DMS 273 (cell line): ENCODE results near the gene FUZ.

Experiments used
- DNase-seq: peaks from one replicate; lab custom pipeline; 2025; ENCODE audit not compliant: unreplicated experiment; lab: John Stamatoyannopoulos, UW

The FUZ gene

DNA sequence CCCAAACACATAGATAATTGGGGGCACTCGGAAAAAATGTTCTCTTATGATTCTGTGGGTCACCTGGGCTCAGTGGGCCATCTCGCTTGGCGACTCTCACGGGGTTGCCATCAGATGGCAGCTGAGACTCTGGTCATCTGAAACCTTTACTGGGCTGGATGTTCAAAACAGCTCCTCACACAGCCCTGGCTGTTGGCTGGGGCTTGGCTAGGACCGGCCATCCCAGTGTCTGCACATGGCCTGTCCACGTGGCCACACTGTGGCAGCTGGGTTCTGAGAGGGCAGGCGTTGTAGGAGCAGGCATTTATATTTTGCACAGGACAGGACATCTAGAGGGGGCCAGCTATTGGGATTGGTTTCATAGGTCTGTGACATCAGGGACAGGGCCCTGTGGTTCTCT lies 20.5 kb upstream of the FUZ start:
- no peak for DNase-seq

DNA sequence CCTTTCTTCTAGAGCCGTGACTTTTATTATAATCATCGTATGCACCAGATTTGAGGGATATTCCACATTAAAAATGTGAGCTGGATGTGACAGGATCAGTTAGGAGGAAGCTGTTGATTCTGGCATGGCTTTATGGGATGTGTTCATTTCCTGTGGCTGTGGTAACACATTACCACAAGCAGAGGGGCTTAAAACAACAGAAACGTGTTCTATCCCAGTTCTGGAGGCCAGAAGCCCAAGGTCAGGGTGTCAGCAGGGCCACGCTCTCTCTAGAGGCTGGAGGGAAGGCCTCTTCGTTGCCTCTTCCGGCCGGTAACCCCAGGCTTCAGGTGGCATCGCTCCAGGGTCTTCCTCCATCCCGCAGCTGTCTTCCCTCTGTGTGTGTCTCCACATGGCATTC lies 19.5 kb upstream of the FUZ start:
- no peak for DNase-seq

DNA sequence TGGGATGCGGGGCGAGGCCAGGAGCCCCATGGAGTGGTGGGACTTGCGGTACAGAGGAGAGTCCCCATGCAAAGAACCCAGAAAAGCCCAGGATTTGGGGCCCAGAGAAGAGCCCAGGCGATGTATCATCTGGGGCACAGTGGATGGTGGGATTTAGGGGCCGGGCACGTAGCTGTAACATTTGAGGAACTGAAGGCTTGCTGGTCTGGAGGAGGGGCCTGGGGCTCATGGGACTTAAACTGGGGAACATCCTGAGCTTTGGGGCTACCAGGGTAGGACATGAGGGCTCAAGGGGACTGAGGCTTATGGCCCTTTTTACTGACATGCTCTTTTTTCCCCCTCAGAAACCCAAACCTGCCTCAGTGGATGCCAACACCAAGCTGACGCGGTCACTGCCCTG lies 18.5 kb upstream of the FUZ start:
- no peak for DNase-seq

DNA sequence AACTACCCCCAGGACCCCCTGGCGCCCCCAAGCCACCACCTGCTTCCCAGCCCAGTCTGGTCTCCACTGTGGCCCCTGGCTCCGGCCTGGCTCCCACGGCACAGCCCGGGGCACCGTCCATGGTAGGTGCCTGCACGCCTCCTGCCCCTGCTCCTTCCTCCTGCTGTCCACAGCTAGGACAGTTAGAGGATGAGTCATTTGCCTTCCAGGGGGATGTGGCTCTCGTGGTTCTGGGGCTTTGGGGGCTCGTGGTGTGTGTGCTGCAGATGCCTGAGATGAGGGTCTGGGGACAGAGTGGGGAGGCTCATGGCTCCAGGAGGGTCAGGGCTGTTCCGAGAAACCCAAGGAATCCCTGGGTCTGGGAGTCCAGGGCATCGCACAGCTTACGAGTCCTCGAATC lies 17.7 kb upstream of the FUZ start:
- DNase-seq = no peak

DNA sequence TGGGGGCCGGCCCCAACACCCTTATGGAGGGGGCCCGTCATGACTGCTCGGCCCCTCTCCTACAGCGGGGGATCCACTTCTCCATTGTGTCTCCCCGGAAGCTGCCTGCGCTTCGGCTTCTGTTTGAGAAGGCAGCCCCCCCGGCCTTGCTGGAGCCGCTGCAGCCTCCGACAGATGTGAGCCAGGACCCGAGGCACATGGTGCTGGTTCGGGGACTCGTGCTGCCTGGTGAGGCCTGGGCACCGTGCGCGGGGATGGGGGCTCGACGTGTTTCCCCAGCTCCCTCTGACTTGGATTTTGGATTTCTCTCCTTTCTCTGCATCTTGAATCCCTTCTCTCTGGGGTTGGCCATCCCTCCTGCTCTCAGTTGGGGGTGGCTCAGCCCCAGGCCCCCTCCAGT lies 16.6 kb upstream of the FUZ start:
- DNase-seq = no peak

DNA sequence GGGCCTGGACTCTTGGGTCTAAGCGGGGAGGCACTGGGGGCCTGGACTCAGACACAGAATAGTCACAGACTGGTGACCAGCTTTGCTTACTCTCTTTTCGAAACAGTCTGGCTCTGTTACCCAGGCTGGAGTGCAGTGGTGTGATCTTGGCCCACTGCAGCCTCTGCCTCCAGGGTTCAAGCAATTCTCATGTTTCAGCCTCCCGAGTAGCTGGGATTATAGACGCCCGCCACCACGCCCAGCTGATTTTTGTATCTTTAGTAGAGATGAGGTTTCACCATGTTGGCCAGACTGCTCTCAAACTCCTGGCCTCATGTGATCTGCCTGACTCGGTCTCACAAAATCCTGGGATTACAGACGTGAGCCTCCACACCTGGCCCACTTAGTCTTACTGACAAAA lies 16.1 kb upstream of the FUZ start:
- DNase-seq = no peak

DNA sequence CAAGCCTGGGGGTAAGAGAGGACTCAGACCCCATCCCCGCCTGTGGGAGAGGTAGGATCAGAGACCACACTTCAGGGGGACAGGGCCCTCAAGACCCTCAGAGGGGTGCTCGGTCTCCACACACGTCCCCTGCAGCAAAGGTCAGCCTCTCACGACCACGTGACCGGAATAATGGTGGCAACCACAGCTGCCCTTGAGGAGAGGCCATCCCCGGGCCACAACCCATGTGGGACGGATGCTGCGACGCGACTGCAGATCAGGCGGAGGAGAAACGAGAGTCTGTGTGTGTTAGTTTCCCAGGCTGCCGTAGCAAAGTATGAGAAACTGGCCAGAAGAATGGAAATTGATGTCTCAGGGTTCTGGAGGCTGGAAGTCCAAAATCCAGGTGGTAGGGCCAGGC lies 13.9 kb upstream of the FUZ start:
- no peak for DNase-seq

DNA sequence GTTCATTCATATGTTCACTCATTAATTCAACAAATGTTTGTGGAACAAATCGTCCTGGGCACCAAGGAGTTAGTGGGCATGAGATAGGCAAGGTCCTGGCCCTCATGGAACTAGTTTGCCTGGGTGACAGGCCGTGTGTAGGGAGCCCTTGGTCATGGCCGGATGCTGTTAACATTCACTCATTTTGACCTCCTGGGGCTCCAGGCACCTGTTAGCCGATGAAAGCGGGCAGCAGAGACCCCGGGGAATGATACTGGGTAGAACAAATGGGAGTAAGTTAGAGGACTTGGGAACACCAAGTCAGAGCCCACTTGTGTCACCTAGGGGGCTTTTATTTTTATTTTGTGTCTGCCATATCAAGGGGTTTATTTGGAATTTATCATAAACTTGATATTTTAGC lies 11.6 kb upstream of the FUZ start:
- DNase-seq = no peak

DNA sequence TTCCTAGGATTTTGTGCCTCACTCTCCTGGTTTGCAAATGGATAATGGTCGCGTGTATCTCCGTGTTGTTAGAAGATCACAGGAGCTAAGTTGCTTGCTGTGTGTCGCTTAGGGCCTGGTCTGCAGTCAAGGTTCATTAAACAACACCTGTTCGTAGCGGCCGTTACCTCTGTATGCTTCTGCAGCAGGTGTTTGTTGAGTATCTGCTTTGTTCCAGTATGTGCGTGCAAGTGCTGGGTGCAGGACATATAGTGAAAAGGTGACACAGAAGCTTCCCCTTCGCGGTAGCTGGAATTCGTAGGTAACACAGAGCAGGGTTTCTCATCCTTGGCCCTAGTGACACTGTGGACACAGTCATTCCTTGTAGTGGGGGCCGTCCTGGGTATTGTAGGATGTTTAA lies 10.4 kb upstream of the FUZ start:
- DNase-seq = no peak

DNA sequence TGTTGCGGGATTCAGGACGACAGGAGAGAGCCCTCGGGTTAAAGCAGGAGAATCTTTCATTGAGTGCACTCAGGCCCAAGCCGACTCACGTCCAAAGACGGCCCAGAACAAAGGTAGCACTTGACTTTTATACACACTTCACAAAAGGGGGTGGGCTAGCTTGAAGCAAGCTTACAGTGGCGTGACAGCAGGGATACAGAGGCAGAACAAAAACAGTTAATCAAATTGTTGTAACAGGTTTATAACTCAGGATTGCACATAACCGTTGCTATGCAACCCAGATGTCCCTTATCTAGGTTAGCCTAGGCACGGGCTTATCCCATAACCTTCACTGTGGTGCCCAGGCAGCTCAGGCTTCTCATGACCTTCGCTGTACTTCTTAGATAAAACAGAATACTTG lies 7.0 kb upstream of the FUZ start:
- peak; percentile 66 for DNase-seq

DNA sequence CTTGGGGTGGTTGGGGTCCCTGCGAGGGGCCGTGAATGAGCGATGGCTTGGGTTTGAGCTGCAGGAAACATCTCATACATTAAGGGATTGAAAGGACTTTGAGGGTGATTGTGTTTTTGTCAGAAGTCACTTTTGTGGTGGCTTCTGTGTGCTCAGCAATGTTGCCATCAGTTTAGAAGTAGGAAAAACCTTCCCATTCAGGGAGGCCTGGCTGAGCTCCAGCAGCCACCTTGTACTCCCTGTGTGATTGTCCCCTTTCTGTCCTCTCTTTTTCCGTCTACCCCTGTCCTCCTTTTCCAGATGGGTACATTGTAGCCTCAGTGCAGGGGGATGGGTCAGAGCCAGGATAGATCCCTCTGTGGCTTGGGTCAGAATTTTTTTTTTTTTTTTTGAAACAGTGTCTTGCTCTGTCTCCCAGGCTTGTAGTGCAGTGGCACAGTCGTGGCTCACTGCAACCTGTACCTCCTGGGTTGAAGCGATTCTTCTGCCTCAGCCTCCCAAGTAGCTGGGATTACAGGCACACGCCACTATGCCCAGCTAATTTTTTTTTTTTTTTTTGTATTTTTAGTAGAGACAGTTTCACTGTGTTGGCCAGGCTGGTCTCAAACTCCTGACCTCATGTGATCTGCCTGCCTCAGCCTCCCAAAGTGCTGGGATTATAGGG lies 6.5 kb upstream of the FUZ start:
- DNase-seq = peak; percentile 38

DNA sequence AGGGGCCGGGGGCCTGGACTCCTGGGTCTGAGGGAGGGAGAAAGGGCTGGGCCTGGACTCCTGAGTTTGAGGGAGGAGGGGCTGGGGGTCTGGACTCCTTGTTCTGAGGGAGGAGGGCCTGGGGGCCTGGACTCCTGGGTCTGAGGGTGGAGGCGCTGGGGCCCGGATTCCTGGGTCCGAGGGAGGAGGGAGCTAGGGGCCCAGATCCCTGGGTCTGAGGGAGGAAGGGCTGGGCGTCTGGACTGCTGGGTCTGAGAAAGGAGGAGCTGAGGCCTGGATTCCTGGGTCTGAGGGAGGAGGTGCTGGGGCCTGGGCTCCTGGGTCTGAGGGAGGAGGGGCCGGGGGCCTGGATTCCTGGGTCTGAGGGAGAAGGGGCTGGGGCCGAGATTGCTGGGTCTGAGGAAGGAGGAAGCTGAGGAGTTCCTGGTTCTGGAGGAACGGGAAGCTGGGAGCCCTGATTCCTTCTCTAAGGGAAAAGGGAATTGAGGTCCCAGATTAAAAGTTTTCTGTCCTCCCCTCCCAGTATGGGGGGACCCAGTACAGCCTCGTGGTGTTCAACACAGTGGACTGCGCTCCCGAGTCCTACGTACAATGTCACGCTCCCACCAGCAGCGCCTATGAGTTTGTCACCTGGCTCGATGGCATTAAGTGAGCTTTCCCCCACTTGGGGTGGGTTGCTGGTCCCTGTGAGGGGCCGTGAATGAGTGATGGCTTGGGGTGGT lies 5.7 kb upstream of the FUZ start:
- peak; percentile 30 for DNase-seq

DNA sequence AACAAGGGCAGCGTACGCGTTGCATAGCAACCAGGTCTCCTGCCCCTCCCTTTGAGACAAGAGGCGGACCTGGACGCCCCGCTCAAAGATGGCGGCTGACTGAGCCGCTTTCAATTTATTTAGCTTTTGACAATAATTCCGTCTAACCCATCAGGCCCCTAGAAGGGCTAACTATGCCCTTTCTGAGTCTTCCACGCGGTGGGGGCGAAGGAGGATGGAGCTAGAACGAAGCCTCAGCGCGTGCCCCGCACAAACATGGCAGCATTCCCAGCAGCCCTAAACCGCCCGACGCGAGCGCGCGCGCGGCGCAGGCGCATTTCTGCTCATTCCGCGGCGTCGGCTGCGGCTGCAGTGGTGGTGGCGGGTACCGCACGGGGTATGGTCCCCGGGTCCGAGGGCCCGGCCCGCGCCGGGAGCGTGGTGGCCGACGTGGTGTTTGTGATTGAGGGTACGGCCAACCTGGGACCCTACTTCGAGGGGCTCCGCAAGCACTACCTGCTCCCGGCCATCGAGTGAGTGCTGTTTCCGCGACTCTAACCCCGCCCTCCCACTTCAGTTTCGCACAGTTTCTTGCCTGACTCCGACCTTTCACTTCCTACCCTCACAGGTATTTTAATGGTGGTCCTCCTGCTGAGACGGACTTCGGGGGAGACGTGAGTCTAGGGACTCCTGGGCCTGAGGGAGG lies 5.0 kb upstream of the FUZ start, which contains the start of gene MED25:
TSS of gene MED25 (plus strand) at position 326 of the 685 bp plus-strand sequence. CDS start at position 379, 53 bp downstream.
- DNase-seq = peak; percentile 95

DNA sequence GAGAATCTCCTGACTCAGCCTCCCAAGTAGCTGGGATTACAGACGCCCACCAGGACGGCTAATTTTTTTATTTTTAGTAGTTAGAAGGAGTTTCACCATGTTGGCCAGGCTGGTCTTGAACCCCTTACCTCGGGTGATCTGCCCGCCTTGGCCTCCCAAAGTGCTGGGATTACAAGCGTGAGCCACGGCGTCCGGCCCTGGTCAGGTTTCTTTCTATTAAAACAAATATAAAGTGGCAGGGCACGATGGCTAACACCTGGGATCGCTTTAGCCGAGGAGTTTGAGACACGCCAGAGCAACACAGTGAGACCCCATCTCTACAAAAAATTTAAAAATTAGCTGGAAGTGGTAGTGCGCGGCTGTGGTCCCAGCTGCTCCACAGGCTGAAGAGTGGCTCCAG lies 3.5 kb upstream of the FUZ start:
- no peak for DNase-seq

DNA sequence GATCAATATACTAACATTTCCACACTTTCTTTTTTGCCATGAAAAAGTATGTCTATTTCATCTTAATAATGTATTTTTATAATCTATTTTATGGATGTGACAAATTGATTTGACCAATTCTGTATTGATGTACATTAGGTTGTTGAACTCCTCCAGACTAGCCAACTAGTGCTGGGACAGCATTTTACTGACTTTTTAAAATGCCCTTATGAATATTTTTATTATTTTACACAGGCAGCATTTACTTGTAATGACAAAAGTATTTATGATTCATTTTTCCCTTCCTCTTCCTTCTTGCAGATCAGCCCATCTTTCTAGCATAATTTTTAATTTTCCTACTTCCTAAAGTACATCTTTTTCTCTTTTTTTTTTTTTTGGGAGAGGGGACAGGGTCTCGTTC lies 918 bp upstream of the FUZ start:
- no peak for DNase-seq

DNA sequence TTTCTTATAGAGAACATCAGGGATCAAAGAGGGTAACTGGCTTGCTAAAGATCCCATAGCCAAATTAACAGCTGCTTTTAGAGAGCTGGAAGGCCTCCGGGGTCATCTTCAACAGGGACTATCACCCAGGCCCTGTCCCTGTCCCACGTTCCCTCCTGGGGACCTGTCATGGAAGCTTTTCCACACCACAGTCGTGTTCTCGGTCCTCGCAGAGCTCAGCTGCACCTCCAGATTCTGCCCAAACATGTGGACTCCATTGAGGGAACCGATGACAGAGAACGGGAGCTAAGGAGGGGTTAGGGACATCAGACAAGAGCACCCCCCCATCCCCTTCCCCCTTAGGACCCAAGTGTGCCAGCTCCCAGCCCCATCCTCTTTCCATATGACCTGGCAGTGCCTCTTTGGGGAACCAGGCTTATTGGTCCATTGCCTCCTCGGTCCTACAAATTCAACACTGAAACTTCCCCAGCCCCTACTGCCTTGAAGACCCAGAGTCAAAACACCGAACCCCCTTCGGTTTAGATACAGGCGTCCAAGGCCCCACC lies 568 bp downstream of the FUZ start:
- peak; percentile 42 for DNase-seq

DNA sequence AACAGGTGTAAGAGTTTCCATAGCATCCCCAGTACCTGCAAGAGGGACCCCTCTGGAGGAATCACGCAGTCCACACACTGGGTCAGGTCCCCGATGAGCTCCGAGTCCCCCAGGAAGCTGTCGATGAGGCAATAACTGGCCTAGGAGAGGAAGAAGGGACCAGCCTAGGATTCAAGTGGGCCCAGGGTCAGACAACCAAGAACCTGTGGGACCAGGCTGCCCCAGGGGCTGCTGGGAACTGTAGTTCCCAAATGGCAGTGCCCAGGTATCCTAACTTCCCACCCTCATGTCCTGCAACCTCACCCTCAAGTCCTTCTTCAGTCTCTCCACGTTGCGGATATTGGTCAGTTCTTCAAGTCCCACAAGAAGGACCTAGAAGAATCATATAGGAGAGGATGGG lies 1.8 kb downstream of the FUZ start:
- no peak for DNase-seq

DNA sequence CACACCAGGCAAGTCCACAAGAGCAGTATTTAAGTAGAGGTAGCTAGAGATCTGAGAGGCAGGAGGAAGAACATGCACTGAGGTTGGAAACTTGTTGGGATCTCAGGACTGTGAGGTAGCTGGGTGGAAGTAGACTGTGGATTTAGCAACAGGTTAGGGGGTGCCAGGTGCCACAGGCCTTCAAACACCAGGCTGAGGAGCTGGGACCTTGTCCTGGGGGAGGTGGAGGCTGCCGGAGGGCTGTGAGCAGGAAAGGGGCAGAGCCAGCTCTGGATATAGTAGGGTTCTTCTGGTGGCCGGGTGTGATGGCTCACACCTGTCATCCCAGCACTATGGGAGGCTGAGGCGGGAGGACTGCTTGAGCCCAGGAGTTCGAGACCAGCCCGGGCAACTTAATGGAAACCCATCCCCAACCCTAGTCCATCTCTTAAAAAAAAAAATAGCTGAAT lies 3.1 kb downstream of the FUZ start:
- DNase-seq = no peak

DNA sequence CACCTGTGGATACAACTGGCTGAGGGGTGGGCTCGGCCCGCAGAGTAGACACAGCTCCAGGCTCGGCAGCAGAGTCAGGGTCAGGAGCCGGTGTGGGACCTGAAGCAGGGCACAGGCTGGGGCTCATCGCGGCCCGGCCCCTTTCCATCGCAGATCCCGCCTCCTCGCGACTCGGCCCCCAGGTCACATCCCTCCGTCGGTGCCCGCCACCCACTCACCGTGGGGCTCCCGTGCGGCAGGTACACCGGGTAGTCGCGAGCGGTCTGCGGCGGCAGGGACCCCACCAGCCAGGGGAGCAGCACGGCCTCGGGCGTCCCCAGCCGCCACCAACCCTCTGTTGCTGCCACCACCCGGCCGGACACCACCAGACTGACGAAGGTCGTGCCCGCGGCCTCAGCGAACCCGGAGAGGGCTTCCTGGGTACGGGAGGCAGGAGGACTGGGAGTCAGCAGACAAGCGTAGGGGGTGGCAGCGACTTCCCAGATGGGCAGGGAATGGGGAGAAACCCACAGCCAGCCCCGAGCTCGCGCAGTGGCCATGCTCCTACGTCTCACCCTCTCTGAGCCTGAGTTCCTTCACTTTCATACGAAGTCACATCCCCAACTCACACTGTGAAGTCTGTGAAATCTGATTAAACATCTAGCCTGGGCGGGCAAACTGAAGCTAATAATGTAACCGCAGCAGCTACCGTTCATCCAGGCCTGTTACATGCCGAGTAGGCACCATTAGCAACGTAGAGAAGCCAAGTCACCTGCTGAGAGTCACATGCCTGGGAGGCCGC lies 3.7 kb downstream of the FUZ start:
- peak; percentile 67 for DNase-seq

DNA sequence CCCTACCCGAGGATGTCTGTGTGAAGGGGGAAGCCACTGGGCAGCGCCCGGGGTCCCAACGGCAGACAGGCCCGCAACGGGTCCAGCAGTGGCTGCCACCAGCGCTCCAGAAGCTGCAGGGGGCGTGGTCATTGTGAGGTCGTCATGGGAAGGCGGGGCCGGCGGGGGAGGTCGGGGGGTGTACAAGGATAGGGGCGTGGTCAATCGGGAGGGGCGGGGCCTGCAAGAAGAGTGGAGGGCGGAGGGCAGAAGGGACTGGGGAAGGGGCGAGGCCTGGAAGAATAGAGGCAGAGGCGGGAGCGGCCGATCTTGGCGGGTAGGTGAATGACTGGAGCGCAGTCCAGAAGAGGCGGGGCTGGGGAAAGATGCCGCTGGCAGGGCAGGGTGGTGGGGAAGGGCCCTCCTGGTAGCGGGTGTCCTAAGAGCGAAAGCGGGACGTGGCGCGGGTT lies 4.4 kb downstream of the FUZ start:
- peak; percentile 88 for DNase-seq
